GM21786 (cell line): ENCODE results near the gene RHO.
A peak's percentile ranks its signal among the peaks of the same experiment; 100 is the strongest.

Experiments used
- ATAC-seq: cut with Tn5 transposase; IDR thresholded peaks from one replicate; pipeline ENCODE4 v1.9.1; 2021; ENCODE audit not compliant: unreplicated experiment

Gene RHO

DNA sequence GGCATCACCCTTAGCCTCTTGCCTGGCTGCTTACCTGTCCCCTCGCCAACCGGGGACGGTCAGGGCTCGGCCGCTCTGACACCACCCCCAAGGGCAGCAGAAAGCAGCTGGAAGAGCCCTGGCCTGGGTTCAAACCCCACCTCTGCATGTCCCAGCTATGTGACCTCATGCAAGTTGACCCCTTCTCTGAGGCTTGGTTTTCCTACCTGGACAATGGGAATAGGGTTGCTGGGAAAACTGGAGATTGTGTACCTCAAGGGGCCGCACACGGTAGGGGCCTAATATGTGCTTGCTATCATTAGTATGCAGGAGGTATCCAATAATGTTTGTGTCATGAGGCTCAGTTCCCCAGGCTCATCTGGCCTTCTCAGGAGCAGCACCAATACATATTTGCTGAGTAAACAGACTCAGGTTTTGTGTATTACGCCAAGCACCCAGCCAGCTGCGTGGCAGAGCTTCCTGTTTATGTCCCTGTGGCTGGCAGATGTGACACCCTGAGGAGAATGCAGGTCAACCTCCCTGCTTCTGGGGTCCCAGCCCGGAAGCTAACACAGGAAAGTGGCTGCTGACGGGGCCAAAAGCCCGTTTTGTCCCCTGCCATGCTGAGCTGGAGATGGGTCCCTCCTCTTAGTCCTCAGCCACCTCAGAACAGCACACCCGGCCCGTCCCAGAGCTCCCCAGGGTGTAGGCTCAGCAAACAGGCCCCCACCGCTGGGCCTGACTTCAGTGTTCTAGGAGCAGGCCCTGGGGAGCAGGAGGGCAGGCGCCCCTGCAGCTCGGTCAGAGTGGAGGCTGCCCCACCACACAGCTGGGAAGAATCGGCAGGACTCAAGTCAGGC lies 48.3 kb downstream of the RHO start:
- peak; percentile 60 for ATAC-seq

DNA sequence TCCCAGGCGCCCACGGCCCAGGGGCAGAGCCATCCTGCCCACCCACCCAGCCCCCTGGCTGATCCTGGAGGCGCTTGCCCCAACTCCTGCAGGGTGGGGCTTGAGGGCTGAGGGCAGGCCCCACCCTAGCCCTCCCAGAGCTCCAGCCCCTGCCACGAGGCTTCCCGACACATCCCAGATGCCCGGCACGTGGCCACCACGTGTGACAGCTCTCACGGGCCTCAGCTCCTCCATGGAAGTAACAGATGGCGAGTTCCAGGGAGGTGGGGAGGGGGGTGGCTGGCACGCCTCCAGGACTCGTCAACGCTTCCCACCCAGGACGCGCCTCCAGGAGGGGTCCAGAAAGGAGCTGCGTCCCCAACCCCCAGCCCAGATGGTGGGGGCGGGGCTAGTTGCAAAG lies 48.9 kb downstream of the RHO start:
- ATAC-seq, result no peak

DNA sequence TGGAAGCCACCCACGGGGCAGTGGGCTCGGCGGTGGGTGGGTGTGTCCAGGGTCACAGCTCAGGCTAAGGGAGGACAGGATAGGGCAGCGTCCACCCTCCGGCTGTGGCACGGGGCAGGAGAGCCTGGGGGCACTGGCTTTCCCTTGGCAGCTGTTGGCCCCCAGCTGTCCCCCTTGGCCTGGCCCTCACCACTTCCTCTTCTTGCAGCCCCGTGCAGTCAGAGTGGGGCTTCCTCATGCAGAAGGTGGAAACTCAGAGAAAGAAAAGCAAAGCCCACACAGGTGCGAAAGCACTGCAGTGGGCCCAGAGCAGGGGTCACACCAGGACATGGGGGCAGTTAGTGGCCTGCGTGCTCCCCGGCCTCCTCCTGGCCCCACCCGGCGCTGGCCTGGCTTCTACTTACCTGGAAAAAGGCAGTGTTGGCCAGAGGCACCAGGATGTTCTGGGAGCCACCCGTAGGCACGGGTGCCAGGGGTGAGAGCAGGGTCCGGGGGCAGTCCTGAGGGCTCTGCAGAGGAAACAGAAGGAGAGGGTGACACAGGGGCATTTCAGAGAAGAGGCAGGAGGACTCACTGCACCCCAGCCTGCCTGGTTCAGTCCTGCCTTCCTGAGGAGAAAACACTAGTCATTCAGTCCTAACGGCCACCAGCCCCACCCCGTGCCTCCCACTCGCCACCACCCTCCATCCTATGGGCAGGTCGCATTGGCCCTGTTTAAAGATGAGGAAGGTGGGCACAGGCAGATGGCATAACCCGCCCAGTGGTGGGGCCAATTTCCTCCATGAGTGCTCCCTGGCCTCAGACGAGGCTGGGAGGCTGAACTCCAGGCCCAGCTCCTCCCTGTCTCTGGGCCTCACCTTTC lies 49.7 kb downstream of the RHO start:
- ATAC-seq, result no peak

DNA sequence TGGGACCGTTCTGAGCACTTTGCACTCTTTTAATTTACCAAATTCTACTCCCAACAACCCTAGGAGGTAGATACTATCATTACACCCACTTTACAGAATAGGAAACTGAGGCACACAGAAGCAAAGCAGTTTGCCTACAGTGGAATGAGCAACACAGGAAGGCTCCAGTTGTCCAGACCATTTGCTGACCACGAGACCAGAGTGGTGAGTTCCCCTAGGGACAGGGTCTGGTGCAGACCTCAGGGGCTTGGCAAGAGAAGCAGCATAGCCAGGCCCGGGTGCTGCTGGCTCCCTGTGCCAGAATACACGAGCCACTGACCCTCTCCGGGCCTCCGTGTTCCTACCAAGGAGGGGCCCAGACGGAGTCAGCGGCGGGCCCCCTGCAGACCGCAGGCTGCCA lies 51.6 kb downstream of the RHO start:
- ATAC-seq, result no peak

DNA sequence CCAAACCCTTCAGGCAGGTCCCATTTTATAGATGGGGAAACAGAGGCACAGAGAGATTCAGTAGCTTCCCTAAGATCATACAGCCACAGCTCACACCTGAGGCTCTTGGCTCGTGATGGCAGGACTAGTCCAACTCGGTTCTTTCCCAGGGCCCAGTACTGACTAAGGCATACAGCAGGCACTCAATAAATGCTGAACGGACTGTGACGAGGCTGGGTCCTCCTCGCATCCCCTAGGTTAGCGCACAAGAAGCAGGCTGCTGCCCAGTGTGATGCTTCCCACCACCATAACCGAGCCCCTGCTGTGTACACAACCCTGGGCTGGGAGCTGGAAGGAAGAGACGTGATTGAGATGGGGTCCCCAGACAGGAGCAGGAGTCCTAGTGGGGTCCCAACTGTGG lies 53.2 kb downstream of the RHO start:
- no peak for ATAC-seq

DNA sequence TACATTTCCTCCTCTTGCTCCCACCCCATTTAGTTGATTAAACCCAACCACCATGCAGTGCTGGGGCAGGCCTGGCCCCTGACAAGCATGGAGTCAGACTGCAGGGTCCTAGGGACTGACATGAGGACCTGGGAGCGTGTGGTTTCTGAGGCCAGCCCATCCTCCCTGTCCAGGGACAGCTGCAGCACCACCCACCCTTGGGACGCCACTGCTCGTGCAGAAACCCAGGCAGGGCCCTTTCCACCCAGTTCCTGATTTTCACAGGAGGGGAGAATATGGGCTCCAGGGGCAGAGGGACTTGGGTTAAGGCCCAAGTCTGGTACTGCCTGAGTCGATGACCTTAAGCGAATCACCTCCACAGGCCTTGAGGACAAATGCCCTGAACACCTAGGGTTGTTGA lies 54.4 kb downstream of the RHO start:
- ATAC-seq, result no peak

DNA sequence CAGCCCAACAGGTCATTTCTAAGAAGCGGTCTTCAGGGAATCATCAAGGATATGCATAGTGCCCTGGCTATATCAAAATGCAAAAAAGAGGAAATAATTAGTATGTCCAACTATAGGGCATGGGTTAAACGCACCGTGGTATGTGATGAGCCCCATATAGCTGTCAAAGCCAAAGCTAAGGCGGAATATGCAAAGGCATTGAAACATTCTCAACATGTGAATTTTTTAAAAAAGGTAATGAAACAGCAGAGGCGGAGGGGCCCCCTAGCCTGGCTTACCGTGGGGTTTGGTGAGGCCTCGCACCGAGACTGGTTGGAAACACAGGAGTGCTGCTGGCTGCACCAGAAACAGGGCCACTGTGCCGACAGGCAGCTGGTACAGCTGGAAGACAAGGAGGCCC lies 54.9 kb downstream of the RHO start:
- ATAC-seq, result no peak

DNA sequence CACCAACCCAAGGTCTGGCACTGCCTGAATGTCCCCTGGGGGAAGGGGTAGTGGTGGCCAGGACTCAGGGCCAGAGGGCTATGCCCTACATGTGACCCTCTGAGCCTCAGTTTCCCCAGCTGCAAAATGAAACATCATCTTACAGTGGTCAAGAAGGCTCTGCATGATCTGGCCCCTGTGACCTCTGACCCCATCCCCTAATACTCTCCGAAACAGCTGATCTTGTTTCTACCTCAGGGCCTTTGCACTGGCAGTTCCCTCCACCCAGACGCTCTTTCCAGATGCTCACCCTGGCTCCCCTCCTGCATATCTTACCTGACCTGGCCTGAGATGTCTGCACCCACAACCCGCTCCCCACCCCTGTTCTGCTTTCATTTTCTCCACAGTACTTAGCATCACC lies 56.2 kb downstream of the RHO start:
- no peak for ATAC-seq
